ENCODE measurements around the gene HGD.
"Not testable (repeated sequence)": the region's sequence is repeated elsewhere in the genome, so short reads cannot be mapped to it uniquely, and the experiment has no call there.

The HGD gene

GRCh38 chr3:120634539-120634938, 47.5 kb downstream of the HGD start:
- H3K9ac ChIP-seq (ENCODE audit: low read length) = no peak overlapping the region
- H3K36me3 ChIP-seq (ENCODE audit: insufficient read depth, low read length) = no peaks in the 10 kb centered on the region
- no peaks in the 10 kb centered on the region for H3K4me1 ChIP-seq (ENCODE audit: insufficient read depth, low read length)
- H3K9me3 ChIP-seq (ENCODE audit: low read length) = no peaks in the 10 kb centered on the region
- H3K4me3 ChIP-seq (ENCODE audit: low read depth in 1 of 2, low read length in 2 of 2) = no peak overlapping the region
- no peaks in the 10 kb centered on the region for H3K27me3 ChIP-seq (ENCODE audit: control insufficient read depth in 1 of 2, insufficient read depth in 2 of 2, low read length in 2 of 2)
- no peak overlapping the region for H3K27ac ChIP-seq (ENCODE audit: low read depth, low read length)

GRCh38 chr3:120625159-120625586, 56.9 kb downstream of the HGD start:
- Histone ChIP-seq H3K9me3 (ENCODE audit: low read length) (no peaks in the 10 kb centered on the region), H3K27ac (ENCODE audit: low read depth, low read length) (no peak overlapping the region), H3K4me1 (ENCODE audit: insufficient read depth, low read length) (no peaks in the 10 kb centered on the region), H3K36me3 (ENCODE audit: insufficient read depth, low read length) (no peaks in the 10 kb centered on the region), H3K9ac (ENCODE audit: low read length) (no peak overlapping the region), H3K27me3 (ENCODE audit: control insufficient read depth in 1 of 2, insufficient read depth in 2 of 2, low read length in 2 of 2) (no peaks in the 10 kb centered on the region), H3K4me3 (ENCODE audit: low read depth in 1 of 2, low read length in 2 of 2) (no peak overlapping the region)

DNA sequence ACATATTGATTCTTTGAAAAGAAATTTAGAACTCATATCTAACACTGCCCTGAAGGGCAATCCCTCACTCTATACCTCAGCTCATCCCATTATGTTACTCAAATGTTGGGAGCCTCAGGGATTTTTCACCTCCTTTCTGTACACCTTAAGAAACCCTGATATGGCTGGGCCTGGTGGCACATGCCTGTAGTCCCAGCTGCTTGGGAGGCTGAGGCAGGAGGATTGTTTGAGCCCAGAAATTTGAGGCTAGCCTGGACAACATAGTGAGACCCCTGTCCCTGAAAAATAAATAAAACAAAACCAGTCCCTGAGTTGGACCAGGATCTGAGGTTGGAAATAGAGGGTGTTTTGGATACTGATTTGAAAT, 58.3 kb downstream of the HGD start:
- Histone ChIP-seq H3K9ac (ENCODE audit: low read length) (no peak overlapping the region), H3K4me3 (ENCODE audit: low read depth in 1 of 2, low read length in 2 of 2) (no peak overlapping the region), H3K27me3 (ENCODE audit: control insufficient read depth in 1 of 2, insufficient read depth in 2 of 2, low read length in 2 of 2) (no peaks in the 10 kb centered on the region), H3K4me1 (ENCODE audit: insufficient read depth, low read length) (no peaks in the 10 kb centered on the region), H3K27ac (ENCODE audit: low read depth, low read length) (no peak overlapping the region), H3K36me3 (ENCODE audit: insufficient read depth, low read length) (no peaks in the 10 kb centered on the region), H3K9me3 (ENCODE audit: low read length) (no peaks in the 10 kb centered on the region)

DNA sequence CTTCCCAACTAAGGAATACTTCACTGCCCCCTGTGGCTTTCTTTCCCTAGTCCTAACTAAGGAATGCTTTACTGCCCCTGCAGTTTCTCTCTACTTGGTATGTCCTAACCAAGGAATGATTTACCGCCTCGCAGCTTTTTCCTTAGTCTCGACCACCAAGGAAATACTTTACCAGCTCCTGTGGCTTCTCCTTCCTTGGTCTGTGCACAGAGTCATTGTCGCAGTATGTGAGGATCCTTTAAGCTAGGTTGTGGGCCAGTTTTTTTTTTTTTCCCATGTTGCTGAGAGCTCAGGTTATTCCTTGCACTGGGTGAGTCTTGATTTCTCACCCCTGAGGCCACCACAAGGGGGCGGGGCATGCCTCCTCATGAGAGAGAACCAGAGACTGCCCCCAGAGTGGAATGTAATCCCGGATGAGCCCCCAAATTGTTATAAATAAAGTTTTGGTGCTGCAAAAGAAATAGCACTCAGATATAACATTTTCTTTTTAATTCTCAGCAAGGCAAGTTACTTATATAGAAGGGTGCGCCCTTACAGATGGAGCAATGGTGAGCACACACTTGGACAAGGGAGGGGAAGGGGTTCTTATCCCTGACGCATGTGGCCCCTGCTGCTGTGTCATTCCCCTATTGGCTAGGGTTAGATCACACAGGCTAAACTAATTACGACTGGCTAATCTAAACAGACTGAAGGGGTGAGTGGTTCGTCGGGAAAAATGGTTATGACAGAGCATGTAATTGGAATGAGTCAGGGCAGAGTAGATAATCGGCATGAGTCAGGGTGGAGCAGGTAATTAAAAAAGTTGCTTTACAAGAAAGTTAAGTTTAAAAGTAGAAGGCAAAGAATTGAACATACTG, 58.9 kb downstream of the HGD start:
- H3K9ac ChIP-seq (ENCODE audit: low read length) = no peak overlapping the region
- no peaks in the 10 kb centered on the region for H3K9me3 ChIP-seq (ENCODE audit: low read length)
- H3K4me1 ChIP-seq (ENCODE audit: insufficient read depth, low read length) = no peaks in the 10 kb centered on the region
- H3K4me3 ChIP-seq (ENCODE audit: low read depth in 1 of 2, low read length in 2 of 2) = no peak overlapping the region
- H3K27ac ChIP-seq (ENCODE audit: low read depth, low read length) = no peak overlapping the region
- no peaks in the 10 kb centered on the region for H3K36me3 ChIP-seq (ENCODE audit: insufficient read depth, low read length)
- H3K27me3 ChIP-seq (ENCODE audit: control insufficient read depth in 1 of 2, insufficient read depth in 2 of 2, low read length in 2 of 2) = no peaks in the 10 kb centered on the region

- Histone ChIP-seq H3K4me3 (ENCODE audit: low read depth in 1 of 2, low read length in 2 of 2) (no peak overlapping the region), H3K9ac (ENCODE audit: low read length) (no peak overlapping the region), H3K4me1 (ENCODE audit: insufficient read depth, low read length) (no peaks in the 10 kb centered on the region), H3K27me3 (ENCODE audit: control insufficient read depth in 1 of 2, insufficient read depth in 2 of 2, low read length in 2 of 2) (no peaks in the 10 kb centered on the region), H3K36me3 (ENCODE audit: insufficient read depth, low read length) (no peaks in the 10 kb centered on the region), H3K9me3 (ENCODE audit: low read length) (no peaks in the 10 kb centered on the region), H3K27ac (ENCODE audit: low read depth, low read length) (no peak overlapping the region)
These were observed 59.6 kb downstream of the HGD start for GRCh38 chr3:120622457-120622856.

GRCh38 chr3:120616745-120617144, 65.3 kb downstream of the HGD start:
- not testable (repeated sequence) for H3K4me1 ChIP-seq (ENCODE audit: insufficient read depth, low read length); H3K9ac ChIP-seq (ENCODE audit: low read length); H3K27ac ChIP-seq (ENCODE audit: low read depth, low read length); H3K9me3 ChIP-seq (ENCODE audit: low read length); H3K36me3 ChIP-seq (ENCODE audit: insufficient read depth, low read length); H3K27me3 ChIP-seq (ENCODE audit: control insufficient read depth in 1 of 2, insufficient read depth in 2 of 2, low read length in 2 of 2); H3K4me3 ChIP-seq (ENCODE audit: low read depth in 1 of 2, low read length in 2 of 2)

DNA sequence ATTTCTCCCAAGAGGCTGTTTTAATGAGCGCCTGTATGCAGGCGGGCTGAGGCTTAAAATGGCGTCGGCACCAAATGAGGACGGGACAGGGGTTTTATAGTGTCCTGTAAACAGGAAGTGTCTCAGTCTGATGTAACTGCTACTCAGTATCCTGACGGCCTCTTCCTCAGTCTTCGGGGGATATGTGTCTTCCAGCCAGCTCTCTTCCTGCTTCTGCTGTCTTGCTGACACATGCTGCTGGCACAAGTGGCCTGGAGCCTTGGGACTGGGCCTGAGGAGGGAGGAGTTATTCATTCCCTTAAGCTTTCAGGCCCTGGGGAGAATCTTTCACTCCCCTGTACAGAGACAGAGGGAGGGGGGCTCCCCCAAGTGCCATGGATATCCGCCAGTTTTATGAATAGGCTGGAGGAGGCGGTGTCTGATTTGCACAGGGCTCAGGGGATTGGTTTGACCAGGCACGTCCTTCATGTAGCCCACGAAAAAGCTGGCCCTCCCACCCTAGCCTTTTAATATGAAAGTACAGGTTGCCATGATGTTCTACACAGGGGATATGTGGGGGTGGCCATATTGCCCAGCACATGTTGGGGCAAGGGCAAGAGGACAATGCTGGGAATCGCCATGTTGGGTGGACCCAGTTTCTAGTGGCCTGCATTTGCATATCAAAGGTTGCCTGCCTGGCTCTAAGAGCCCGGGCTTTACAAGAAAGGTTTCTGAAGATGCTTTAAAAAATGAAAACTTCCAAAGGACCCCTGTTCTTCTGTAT, 66.0 kb downstream of the HGD start:
- Histone ChIP-seq H3K36me3 (ENCODE audit: insufficient read depth, low read length) (no peaks in the 10 kb centered on the region), H3K4me3 (ENCODE audit: low read depth in 1 of 2, low read length in 2 of 2) (no peak overlapping the region), H3K27me3 (ENCODE audit: control insufficient read depth in 1 of 2, insufficient read depth in 2 of 2, low read length in 2 of 2) (no peaks in the 10 kb centered on the region), H3K27ac (ENCODE audit: low read depth, low read length) (no peak overlapping the region), H3K9ac (ENCODE audit: low read length) (no peak overlapping the region), H3K4me1 (ENCODE audit: insufficient read depth, low read length) (no peaks in the 10 kb centered on the region), H3K9me3 (ENCODE audit: low read length) (no peaks in the 10 kb centered on the region)

GRCh38 chr3:120614765-120615164, 67.3 kb downstream of the HGD start:
- H3K9ac ChIP-seq (ENCODE audit: low read length) = no peak overlapping the region
- no peaks in the 10 kb centered on the region for H3K4me1 ChIP-seq (ENCODE audit: insufficient read depth, low read length)
- no peaks in the 10 kb centered on the region for H3K9me3 ChIP-seq (ENCODE audit: low read length)
- H3K27me3 ChIP-seq (ENCODE audit: control insufficient read depth in 1 of 2, insufficient read depth in 2 of 2, low read length in 2 of 2) = no peaks in the 10 kb centered on the region
- no peak overlapping the region for H3K4me3 ChIP-seq (ENCODE audit: low read depth in 1 of 2, low read length in 2 of 2)
- H3K36me3 ChIP-seq (ENCODE audit: insufficient read depth, low read length) = no peaks in the 10 kb centered on the region
- no peak overlapping the region for H3K27ac ChIP-seq (ENCODE audit: low read depth, low read length)

DNA sequence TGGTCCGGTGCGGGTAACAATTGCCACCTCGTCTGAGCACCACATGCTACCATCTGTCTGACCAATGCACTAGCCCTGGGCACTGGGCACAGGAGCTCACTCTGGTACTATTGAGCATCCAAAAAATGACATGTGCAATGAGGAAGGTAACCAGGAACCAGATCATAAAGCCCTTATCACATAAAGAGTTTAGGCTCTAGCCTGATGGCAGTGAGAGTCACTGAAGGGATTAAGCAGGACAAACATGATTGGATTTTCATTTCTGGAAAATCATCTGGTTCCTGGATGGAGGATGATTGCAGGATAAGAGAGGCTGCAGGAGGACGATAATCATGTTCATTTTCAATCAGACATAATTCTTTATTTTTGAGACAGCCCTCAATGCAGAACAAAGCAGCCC, 73.5 kb downstream of the HGD start:
- Histone ChIP-seq H3K9me3 (ENCODE audit: low read length) (no peaks in the 10 kb centered on the region), H3K4me1 (ENCODE audit: insufficient read depth, low read length) (no peaks in the 10 kb centered on the region), H3K4me3 (ENCODE audit: low read depth in 1 of 2, low read length in 2 of 2) (no peak overlapping the region), H3K9ac (ENCODE audit: low read length) (no peak overlapping the region), H3K36me3 (ENCODE audit: insufficient read depth, low read length) (no peaks in the 10 kb centered on the region), H3K27me3 (ENCODE audit: control insufficient read depth in 1 of 2, insufficient read depth in 2 of 2, low read length in 2 of 2) (no peaks in the 10 kb centered on the region), H3K27ac (ENCODE audit: low read depth, low read length) (no peak overlapping the region)

DNA sequence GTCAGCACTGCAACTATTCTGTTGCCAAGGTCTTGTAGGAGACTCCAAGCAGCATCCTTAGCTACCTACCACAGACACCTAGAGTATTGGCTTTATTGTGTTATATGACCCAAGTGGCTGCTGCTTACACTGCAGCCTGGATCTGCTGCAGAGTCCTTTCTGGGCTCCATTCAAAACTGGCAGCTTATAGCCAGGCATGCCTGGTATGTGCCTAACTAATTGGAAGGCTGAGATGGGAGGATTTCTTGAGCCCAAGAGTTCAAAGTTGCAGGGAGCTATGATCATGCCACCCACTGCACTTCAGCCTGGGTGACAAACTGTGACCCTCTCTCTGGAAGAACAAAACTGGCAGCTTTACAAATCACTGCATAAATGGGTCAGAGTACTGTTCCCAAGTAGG, 77.3 kb downstream of the HGD start:
- Histone ChIP-seq H3K27me3 (ENCODE audit: control insufficient read depth in 1 of 2, insufficient read depth in 2 of 2, low read length in 2 of 2) (no peaks in the 10 kb centered on the region), H3K9ac (ENCODE audit: low read length) (no peak overlapping the region), H3K4me3 (ENCODE audit: low read depth in 1 of 2, low read length in 2 of 2) (no peak overlapping the region), H3K9me3 (ENCODE audit: low read length) (no peaks in the 10 kb centered on the region), H3K27ac (ENCODE audit: low read depth, low read length) (no peak overlapping the region), H3K4me1 (ENCODE audit: insufficient read depth, low read length) (peaks cover 9% of the 10 kb centered on the region), H3K36me3 (ENCODE audit: insufficient read depth, low read length) (peaks cover 23% of the 10 kb centered on the region)

DNA sequence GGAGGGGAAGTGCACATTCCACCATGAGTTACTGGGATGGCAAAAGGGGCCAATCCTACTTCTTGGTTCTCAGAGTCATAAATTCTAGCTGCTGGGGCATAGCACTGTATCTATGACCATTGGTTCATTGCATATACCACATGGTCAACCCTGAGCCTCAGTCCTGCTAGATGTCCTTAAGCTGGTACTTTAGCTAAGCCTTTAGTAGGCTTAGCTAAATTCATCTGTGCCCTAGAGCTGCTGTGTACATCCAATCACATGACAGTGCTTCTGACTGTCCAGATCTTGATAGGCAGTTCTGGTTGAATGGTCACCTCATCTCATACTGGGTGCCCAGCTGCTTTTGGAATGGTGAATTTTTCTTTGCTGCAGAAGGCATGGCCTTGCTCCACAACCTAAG, 77.7 kb downstream of the HGD start:
- Histone ChIP-seq H3K36me3 (ENCODE audit: insufficient read depth, low read length) (peaks cover 23% of the 10 kb centered on the region), H3K4me1 (ENCODE audit: insufficient read depth, low read length) (peaks cover 13% of the 10 kb centered on the region), H3K9ac (ENCODE audit: low read length) (no peak overlapping the region), H3K27me3 (ENCODE audit: control insufficient read depth in 1 of 2, insufficient read depth in 2 of 2, low read length in 2 of 2) (no peaks in the 10 kb centered on the region), H3K27ac (ENCODE audit: low read depth, low read length) (no peak overlapping the region), H3K9me3 (ENCODE audit: low read length) (no peaks in the 10 kb centered on the region), H3K4me3 (ENCODE audit: low read depth in 1 of 2, low read length in 2 of 2) (no peak overlapping the region)

GRCh38 chr3:120602682-120603081, 79.4 kb downstream of the HGD start:
- Histone ChIP-seq H3K4me3 (ENCODE audit: low read depth in 1 of 2, low read length in 2 of 2) (no peak overlapping the region), H3K27ac (ENCODE audit: low read depth, low read length) (no peak overlapping the region), H3K36me3 (ENCODE audit: insufficient read depth, low read length) (peaks cover 29% of the 10 kb centered on the region), H3K9ac (ENCODE audit: low read length) (no peak overlapping the region), H3K27me3 (ENCODE audit: control insufficient read depth in 1 of 2, insufficient read depth in 2 of 2, low read length in 2 of 2) (no peaks in the 10 kb centered on the region), H3K9me3 (ENCODE audit: low read length) (no peaks in the 10 kb centered on the region), H3K4me1 (ENCODE audit: insufficient read depth, low read length) (peaks cover 30% of the 10 kb centered on the region)

All from muscle layer of colon (tissue), 2 donors.